ENCODE results near the gene RASA4B. TPM values are rescaled to one million over a fixed set of nuclear protein-coding genes. Genes with fewer than 3 reads are reported as not detected.
"Not testable (repeated sequence)": the region's sequence is repeated elsewhere in the genome, so short reads cannot be mapped to it uniquely, and the experiment has no call there.

The RASA4B gene
- total RNA-seq, 1 donor from 2014 or later, result 9.3 TPM

DNA sequence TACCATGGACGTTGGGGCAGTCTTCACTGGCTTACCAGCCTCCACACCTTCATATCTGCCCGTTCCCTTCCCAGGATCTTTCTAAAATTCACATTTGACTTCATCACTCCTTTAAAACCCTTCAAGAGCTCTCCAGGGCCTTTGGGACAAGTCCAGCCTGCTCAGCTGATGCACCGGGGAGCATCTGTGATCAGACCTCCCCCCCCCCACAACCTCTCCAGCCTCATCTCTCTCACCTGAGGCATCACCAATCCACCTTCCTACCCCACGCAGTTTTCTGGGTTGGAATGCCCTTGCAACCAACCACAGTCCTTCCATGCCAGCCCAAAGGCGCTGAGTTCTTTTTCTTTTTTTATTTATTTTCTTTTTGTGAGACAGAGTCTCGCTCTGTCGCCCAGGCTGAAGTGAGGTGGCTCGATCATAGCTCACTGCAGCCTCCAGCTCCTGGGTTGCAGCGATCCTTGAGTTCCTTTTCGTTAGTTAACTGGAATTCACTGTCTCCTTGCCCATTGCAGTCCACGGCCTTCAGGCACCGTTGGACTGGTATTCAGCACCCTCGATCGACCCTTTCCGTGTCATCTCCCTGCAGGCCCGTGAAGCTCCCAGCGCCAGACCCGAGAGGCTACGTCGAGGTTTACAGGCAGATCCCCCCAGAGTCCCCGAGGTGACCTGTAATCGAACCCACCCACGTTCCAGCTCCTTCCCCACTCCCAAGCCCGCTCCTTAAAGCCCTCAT, 53.6 kb downstream of the RASA4B start:
- intact Hi-C loops (cut with DNase I), result no loop called here
- DNase-seq (no peak), ATAC-seq (ENCODE audit: poor library complexity) (peak; percentile 2)

DNA sequence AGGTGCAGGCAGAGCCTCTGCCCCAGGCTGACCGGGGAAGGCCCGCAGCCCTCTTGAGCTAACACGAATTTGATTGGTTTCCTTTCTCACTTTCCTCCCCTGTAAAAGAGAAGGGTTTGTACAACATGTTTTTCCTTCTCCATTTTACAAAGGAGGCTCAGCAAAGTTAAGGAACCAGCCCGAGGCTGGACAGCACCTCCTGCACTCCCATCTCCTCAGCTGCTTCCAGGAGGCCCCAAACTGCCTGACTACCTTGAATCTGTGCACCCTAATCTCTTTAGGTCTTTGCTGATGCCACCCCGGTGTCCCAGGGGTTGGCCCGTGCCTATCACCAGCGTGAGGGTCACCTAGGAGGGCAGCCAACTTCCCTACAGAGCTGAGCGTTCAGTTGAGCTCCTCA, 57.1 kb downstream of the RASA4B start:
- no peak for DNase-seq
- intact Hi-C loops (cut with DNase I), result no loop called here
- ATAC-seq (ENCODE audit: poor library complexity), result no peak

DNA sequence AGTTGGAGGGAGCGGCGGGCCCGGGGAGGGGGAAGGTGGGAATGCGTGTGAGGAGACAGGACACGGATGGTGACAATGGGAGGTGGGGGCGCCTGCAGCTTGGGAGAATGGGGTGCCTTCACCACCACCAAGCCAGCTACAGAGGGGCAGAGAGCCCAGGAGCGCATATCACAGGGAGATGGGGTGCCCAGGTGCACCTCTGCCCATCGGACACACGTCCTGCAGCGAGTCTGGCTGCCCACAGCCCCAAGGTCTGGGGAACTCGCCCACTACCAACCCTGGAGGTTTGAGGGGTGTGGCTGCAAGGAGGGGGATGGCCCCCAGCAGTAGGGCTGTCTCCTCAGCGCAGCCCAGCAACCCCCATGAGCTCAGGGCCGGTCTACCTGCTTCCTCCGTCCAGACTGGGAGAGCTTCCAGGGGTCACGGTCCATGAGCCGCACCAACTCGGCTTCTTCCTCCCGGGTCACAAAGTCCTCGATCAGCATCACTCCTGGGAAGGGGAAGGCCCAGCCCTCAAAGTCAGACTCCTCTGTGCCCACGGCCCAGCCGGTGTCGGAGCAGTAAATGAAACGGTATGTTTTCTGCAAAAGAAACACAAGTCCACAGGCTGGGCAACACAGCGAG, 58.2 kb downstream of the RASA4B start:
- intact Hi-C loops (cut with DNase I), result no loop called here
- ATAC-seq (ENCODE audit: poor library complexity) (no peak), DNase-seq (no peak)

DNA sequence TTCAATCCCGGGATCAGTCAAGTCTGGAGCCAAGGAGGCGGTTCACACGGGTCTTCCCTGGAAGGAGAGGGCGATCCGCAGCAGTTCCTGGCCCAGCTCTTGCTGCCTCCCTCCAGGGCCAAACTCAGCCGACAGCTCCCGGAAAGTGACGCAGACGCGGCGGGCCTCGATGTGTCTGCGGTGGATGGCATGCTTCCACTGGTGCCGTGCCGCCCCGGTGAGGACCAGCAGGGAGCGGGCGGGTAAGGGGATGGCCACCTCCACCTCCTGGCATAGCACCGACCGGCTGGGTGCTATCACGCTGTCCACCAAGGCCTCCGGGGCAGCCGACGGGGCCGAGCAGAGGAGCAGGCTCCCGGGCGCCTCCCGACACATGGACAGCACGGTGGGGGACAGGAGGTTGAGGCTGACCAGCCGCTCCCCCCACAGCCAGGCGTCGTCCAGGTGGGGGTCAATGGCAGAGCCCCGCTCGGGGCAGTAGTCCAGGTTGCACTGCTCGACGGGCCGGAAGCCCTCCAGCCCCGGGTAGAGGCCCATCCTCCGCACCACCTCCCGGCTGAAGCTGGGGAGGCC, 60.1 kb downstream of the RASA4B start:
- ATAC-seq (ENCODE audit: poor library complexity), result no peak
- intact Hi-C loops (cut with DNase I), result no loop called here

DNA sequence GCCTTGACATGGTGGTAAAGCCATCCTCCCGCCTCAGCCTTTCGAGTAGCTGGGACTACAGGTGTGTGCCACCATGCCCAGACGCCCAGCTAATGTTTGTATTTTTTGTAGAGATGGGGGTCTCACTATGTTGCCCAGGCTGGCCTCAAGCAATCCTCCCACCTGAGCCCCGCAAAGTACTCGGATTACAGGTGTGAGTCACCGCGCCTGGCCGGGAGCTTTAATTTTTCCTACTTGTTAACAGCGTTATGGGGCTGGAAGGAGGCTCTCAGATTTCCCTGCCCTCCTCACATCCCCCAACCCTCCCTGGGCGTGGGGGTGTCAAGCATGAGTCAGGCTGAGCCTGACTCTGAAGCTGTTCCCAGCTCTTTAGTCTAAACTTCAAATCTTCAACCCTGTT, 61.2 kb downstream of the RASA4B start:
- intact Hi-C loops (cut with DNase I), result no loop called here
- DNase-seq (no peak), ATAC-seq (ENCODE audit: poor library complexity) (no peak)

More for the DNA sequence above, 60.1 kb downstream of the RASA4B start:
- no peak for DNase-seq

DNA sequence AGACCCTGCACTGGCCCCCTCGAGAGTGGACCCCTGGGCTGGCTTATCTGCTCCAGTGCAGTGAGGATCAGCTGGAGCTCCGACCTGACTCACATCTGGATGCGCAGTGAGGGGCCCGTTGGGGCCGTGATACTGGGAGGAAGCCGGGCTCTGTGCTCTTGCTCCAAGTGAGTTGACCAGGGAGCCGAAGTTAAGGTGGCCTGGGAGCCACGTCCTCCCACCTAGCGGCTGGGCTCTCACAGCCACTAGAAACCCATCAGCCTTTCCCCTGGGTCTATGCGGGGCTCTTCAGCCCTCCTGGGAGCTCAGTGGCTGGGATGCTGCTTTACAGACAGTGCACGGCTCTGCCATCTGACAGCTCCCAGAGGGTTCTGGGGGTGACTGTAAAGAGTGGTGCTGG, 62.0 kb downstream of the RASA4B start:
- intact Hi-C loops (cut with DNase I), result no loop called here
- ATAC-seq (ENCODE audit: poor library complexity) (no peak), DNase-seq (no peak)

DNA sequence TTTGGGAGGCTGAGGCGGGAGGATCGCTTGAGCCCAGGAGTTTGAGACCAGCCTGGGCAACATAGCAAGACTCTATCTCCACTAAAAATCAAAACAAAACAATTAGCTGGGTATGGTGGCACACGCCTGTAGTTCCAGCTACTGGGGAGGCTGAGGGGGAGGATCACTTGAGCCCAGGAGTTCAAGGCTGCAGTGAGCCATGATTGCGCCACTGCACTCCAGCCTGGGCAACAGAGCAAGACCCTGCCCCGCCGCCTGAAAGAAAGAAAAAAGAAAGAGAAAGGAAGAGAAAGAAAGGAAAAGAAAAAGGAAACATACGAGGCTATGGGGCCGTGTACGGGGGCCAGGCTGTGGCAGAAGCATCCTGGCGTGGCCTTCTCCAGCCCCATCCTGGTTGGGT, 62.6 kb downstream of the RASA4B start:
- ATAC-seq (ENCODE audit: poor library complexity); DNase-seq; intact Hi-C loops (cut with DNase I): not testable (repeated sequence)

DNA sequence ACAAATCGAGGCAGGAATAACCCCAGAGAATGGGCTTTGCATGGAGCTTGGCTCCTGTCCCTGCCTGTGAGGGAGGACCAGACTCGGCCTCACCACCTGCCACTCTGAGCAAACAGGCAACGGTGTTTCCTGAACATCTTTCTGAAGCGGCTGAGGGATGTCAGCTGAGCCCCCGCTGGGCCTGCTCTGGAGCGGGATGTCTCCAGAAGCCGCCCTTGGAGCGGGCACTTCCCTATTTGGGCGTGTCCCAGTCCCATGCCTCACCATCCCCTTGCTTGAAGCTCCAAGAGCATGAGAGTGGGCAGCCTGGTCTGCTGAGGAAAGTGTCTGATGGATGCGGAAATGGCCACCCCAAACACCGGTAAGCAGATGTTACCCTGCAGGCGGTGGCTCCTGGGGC, 63.1 kb downstream of the RASA4B start:
- DNase-seq (no peak), ATAC-seq (ENCODE audit: poor library complexity) (no peak)
- intact Hi-C loops (cut with DNase I), result no loop called here

DNA sequence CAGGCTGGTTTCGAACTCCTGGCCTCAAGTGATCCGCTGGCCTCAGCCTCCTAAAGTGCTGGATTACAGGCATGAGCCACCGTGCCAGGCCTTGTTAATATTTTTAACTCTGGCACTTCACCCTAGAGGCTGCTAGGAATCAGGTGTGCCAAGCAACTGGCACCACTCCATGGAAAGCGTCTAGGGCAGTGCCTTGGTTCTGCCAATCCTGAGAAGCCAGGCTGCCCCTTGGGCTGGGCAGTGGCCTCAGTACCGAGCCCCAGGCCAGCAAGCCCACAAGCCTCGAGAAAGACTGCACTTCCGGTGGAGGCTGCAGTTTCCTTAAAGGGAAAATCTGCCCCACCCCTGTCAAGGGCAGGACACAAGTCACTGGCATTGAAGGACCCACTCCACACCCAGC, 64.3 kb downstream of the RASA4B start:
- DNase-seq (no peak), ATAC-seq (ENCODE audit: poor library complexity) (peak; percentile 60)
- intact Hi-C loops (cut with DNase I), result no loop called here

DNA sequence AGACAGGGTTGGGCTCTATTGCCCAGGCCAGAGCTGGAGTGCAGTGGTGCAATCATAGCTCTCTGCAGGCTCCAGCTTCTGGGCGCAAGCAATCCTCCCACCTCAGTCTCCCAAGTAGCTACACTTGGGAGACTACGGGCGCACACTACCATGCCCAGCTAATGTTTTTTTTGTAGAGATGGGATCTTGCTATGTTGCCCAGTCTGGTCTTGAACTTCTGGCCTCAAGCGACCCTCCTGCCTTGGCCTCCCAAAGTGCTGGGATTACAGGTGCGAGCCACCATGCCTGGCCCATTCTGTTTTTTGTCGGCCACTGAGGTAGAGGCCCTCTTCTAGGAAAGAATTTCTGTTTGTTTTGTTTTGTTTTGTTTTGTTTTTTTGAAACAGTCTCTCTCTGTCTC, 65.1 kb downstream of the RASA4B start:
- intact Hi-C loops (cut with DNase I), result no loop called here
- ATAC-seq (ENCODE audit: poor library complexity), result no peak
- DNase-seq, result no peak

DNA sequence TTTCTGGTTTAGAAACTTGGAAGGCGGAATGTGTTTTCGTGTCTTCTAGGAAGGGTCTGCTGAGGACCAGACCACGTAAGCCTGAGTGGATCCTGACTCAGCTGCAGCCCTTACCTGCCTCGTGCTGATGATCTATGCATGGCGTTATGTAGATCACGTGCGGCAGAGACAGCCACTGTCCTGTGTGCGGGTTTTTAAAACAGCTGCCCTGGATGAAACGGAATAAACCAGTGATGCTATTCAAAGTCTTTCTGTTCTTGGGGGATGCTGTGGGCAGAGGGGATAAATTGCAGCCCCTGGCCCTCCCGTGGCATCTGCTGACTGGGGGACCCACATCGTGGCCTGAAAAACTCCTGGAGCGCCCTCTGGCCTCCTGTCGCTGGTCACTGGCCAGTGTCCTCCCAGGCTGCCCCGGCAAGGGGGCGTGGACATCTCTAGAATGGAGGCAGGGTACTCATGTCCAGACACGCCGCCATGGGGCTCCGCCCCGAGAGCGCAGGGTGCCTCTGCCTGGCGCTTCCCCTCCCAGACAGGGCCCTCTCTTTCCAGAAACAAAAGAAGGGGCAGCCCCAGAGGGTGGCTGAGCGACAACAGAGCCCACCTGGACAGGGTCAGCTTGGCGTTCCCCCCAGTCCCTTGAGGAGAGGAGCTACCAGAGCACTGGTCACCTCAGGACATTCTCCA, 66.1 kb downstream of the RASA4B start:
- DNase-seq, result no peak
- intact Hi-C loops (cut with DNase I), result no loop called here
- ATAC-seq (ENCODE audit: poor library complexity), result no peak

DNA sequence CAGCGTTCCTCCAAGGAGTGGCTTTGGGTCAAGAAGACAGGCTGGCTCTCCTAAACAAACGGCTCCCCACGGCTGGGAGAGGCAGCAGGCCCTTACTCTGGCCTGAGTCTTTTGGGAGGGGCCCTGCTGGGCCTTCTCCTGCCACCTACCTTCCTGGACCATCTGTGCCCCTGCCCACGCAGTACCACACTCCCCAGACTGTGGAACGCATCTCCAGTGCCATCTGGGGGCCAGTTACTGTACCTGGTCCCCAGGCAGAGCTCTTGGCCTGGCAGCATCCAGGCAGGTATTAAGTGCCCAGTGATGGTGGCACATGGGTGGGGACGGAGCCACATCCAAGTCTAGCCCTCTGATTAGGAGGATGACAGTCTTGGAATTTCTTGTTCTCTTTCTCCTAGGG, 67.3 kb downstream of the RASA4B start:
- ATAC-seq (ENCODE audit: poor library complexity) (peak; percentile 30), DNase-seq (no peak)
- intact Hi-C loops (cut with DNase I), result no loop called here

DNA sequence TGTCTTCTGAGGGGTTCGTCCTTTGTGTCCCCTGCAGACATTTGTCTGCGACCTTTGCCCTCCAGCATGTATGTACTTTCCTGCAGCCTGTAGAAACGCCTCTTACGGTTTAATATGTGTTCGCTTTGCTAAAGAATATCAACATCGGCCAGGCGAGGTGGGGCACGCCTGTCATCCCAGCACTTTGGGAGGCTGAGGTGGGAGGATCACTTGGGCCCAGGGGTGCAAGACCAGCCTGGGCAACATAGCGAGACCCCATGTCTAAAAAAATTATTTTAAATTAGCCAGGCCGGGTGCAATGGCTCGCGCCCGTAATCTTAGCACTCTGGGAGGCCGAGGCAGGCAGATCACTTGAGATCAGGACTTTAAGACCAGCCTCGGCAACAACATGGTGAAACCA, 68.4 kb downstream of the RASA4B start:
- DNase-seq (no peak), ATAC-seq (ENCODE audit: poor library complexity) (no peak)
- intact Hi-C loops (cut with DNase I), result no loop called here

DNA sequence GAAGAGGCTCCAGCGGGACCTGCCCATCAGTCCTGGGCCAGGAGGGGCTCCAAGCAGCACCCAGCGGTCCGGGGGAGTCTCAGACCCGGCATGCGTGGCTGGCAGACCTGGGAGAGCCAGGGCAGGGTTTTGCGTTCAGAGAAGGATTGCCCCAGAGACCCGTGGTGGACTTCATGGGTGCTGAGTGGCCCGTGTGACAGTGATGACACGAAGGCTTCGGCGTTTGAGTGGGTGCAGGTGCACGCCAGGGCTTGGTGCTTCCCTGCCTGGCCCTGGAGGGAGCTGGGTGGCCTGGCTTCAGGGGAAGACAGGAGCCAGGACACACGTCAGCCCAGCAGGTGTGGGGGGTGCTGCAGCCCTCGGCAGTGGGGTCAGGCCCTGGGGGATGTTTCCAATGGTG, 70.3 kb downstream of the RASA4B start:
- DNase-seq, result no peak
- no peak for ATAC-seq (ENCODE audit: poor library complexity)
- intact Hi-C loops (cut with DNase I), result no loop called here

DNA sequence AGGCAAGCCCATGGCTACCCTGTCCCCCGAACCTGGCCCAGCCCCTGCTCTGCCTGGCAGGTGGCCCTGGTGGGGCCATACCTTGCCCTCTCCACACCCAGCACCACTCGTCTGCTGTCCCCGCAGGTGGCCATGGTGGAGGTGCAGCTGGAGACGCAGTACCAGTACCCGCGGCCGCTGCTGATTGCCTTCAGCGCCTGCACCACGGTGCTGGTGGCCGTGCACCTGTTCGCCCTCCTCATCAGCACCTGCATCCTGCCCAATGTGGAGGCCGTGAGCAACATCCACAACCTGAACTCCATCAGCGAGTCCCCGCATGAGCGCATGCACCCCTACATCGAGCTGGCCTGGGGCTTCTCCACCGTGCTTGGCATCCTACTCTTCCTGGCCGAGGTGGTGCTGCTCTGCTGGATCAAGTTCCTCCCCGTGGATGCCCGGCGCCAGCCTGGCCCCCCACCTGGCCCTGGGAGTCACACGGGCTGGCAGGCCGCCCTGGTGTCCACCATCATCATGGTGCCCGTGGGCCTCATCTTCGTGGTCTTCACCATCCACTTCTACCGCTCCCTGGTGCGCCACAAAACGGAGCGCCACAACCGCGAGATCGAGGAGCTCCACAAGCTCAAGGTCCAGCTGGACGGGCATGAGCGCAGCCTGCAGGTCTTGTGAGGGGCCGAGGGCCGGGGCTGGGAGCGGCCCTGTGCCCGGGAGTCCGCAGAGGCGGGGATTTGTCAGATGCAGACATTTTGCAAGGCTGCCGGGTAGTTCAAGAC, 71.0 kb downstream of the RASA4B start:
- intact Hi-C loops (cut with DNase I), result no loop called here
- ATAC-seq (ENCODE audit: poor library complexity) (no peak), DNase-seq (no peak)

DNA sequence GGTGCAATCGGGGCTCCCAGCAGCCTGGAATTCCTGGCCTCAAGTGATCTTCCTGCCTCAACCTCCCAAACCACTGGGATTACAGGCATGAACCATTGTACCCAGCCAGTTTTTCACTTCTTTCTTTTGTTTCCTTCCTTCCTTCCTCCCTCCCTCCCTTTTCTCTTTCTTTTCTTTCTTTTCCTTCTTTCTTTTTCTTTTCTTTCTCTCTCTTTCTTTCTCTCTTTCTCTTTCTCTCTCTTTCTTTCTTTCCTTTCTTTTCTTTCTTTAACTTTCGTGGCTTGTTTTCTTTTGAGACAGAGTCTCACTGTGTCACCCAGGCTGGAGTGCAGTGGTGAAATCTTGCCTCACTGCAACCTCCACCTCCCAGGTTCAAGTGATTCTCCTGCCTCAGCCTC, 71.9 kb downstream of the RASA4B start:
- intact Hi-C loops (cut with DNase I), result no loop called here
- DNase-seq, result no peak
- ATAC-seq (ENCODE audit: poor library complexity), result no peak

DNA sequence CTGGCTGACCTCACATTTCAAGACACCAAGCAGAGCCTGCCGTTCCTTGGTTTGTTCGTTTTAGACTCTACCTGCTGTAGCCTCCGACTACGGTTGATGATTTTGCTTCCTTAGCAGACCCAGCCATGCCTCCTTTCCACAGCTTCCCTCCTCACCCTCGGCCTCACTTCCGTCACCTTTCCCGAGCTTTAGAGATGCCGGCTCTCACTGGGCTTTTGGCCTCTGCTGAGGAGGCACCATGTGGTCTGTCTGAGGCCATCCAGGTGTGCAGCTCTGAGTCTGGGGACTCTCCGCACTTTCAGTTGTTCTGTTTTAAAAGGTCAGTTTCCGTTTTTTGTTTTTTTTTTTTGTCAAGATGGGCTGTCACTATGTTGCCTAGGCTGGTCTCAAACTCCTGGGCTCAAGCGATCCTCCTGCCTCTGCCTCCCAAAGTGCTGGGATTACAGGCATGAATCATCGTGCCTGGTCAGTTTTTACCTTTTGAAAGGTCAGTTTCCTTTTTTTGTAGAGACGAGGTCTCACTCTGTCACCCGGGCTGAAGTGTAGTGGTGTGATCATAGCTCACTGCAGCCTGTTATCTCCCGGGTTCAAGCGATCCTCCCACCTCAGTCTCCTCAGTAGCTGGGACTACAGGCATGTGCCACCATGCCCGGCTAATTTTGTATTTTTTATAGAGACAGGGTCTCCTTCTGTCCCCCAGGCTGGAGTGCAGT, 72.5 kb downstream of the RASA4B start:
- intact Hi-C loops (cut with DNase I), result no loop called here
- ATAC-seq (ENCODE audit: poor library complexity), result no peak
- no peak for DNase-seq

DNA sequence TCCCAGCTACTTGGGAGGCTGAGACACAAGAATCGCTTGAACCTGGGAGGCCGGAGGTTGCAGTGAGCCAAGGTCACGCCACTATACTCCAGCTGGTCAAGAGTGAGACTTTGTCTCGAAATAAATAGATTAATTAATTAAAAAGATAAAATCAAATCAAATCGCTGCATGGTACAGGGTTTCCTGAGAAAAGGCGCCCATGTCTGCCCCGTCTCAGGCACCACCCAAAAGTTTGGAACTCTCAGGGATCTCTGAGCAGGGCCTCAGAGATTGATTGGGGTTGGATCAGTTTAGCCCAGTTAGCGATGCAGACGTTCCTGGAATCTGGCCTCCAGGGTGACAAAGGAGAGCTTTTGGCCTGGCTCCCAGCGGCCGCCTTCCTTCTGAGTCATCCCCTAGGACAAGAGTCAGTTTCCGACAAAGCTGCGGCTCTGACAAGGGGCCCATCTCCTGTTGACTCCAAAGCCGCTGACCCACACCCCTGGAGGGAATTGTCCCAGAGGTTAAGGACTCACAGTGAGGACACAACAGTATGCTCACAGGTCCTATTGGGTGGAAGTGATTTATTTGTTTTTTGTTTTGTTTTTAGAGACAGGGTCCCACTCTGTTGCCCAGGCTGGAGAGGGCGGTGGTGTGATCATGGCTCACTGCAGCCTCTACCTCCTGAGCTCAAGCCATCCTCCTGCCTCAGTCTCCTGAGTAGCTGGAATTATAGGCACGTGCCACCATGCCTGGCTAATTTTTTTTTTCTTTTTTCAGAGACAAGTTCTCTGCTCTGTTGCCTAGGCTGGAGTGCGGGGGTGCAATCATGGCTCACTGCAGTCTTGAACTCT, 77.4 kb downstream of the RASA4B start:
- DNase-seq, result peak; percentile 75

More for the DNA sequence above, 77.4 kb downstream of the RASA4B start:
- ATAC-seq (ENCODE audit: poor library complexity), result peak; percentile 73
- intact Hi-C loops (cut with DNase I), result no loop called here
